CD14-positive monocyte (primary cell): Measurements from ENCODE around the gene SMU1. TPM values are rescaled to one million over a fixed set of nuclear protein-coding genes. Genes with fewer than 3 reads are reported as not detected.

ENCODE experiments used
- DNase-seq, 3 donors: peaks; one replicate each; pipeline ENCODE4 v3.0.0-alpha.2; 2011 to 2022
- H2AFZ ChIP-seq: 2 replicates; pipeline ENCODE4 v1.6.0; 2012; ENCODE audit warnings: mild to moderate bottlenecking, low read depth, low read length, inconsistent platforms; ENCODE audit not compliant: insufficient read depth, poor library complexity, severe bottlenecking
- H3K27ac ChIP-seq, 2 donors: 1 replicate in 1 of 2; 2 replicates in 1 of 2; pipeline ENCODE4 v1.5.1; 2012 to 2013; ENCODE audit warnings: low read length in 2 of 2, control low read depth in 1 of 2, inconsistent platforms in 1 of 2, low read depth in 1 of 2, mild to moderate bottlenecking in 1 of 2
- H3K27me3 ChIP-seq, 2 donors: one replicate each; pipeline versions ENCODE4 v1.6.0 to v1.6.1; 2011 to 2013; ENCODE audit warnings: low read length in 2 of 2; ENCODE audit not compliant: control insufficient read depth in 2 of 2, insufficient read depth in 2 of 2
- H3K36me3 ChIP-seq, 2 donors: replicated peaks in 1 of 2; 1 replicate in 1 of 2; 2 replicates in 1 of 2; pipeline versions ENCODE4 v1.5.1 to v1.6.1; 2012 to 2013; ENCODE audit warnings: low read length in 2 of 2, control low read depth in 1 of 2, inconsistent platforms in 1 of 2, mild to moderate bottlenecking in 1 of 2; ENCODE audit not compliant: insufficient read depth in 2 of 2, control insufficient read depth in 1 of 2
- H3K4me1 ChIP-seq, 2 donors: 1 replicate in 1 of 2; 2 replicates in 1 of 2; pipeline versions ENCODE4 v1.5.1 to v1.6.1; 2012 to 2013; ENCODE audit warnings: low read length in 2 of 2, control low read depth in 1 of 2, inconsistent platforms in 1 of 2, mild to moderate bottlenecking in 1 of 2, moderate library complexity in 1 of 2; ENCODE audit not compliant: insufficient read depth in 2 of 2, control insufficient read depth in 1 of 2
- H3K4me2 ChIP-seq: replicated peaks from 2 replicates; pipeline ENCODE3; 2012; ENCODE audit warnings: low read length, moderate library complexity, mild to moderate bottlenecking; ENCODE audit not compliant: poor library complexity, severe bottlenecking; ENCODE audit errors: extremely low read depth
- H3K4me3 ChIP-seq, 3 experiments: fragments of 200-600 bp in 1 of 3; sonication (generic) in 1 of 3; replicated peaks in 1 of 3; 1 replicate in 2 of 3; 2 replicates in 1 of 3; pipeline ENCODE4 v1.5.1; 2011 to 2013; ENCODE audit warnings: low read length in 3 of 3, mild to moderate bottlenecking in 3 of 3, control low read depth in 2 of 3, low read depth in 2 of 3, inconsistent platforms in 1 of 3, moderate library complexity in 1 of 3
- H3K79me2 ChIP-seq: 2 replicates; pipeline ENCODE4 v1.6.0; 2012; ENCODE audit warnings: mild to moderate bottlenecking, control low read depth, inconsistent platforms, low read length, moderate library complexity; ENCODE audit not compliant: insufficient read depth
- H3K9ac ChIP-seq: 2 replicates; pipeline ENCODE4 v1.6.0; 2017; ENCODE audit warnings: low read length, mild to moderate bottlenecking; ENCODE audit not compliant: insufficient read depth, poor library complexity, severe bottlenecking
- H3K9me3 ChIP-seq, 2 donors: replicated peaks in 1 of 2; 1 replicate in 1 of 2; 2 replicates in 1 of 2; pipeline versions ENCODE4 v1.5.1 to v1.6.1; 2012 to 2013; ENCODE audit warnings: low read length in 2 of 2, control low read depth in 1 of 2; ENCODE audit not compliant: control insufficient read depth in 1 of 2, insufficient read depth in 1 of 2
- H4K20me1 ChIP-seq: 2 replicates; pipeline ENCODE4 v1.6.0; 2012; ENCODE audit warnings: mild to moderate bottlenecking, low read length, control low read depth, moderate library complexity; ENCODE audit not compliant: insufficient read depth
- H3K27ac Mint-ChIP-seq, 7 donors: one replicate each; pipeline ENCODE4 v1.8.0; 2020; ENCODE audit warnings: mild to moderate bottlenecking in 7 of 7, mixed read lengths in 7 of 7, moderate library complexity in 6 of 7, inconsistent platforms in 2 of 7
- H3K27me3 Mint-ChIP-seq, 3 donors: one replicate each; pipeline ENCODE4 v1.8.0; 2021 to 2022; ENCODE audit warnings: low read depth in 3 of 3, mild to moderate bottlenecking in 3 of 3, mixed read lengths in 3 of 3, moderate library complexity in 3 of 3, inconsistent platforms in 1 of 3
- H3K36me3 Mint-ChIP-seq, 2 donors: one replicate each; pipeline ENCODE4 v1.8.0; 2020; ENCODE audit warnings: mixed read lengths in 2 of 2, inconsistent platforms in 1 of 2, mild to moderate bottlenecking in 1 of 2
- H3K4me1 Mint-ChIP-seq: one replicate; pipeline ENCODE4 v1.8.0; 2020; ENCODE audit warnings: mild to moderate bottlenecking, mixed read lengths
- H3K4me3 Mint-ChIP-seq, 2 donors: one replicate each; pipeline ENCODE4 v1.8.0; 2020; ENCODE audit warnings: mild to moderate bottlenecking in 2 of 2, mixed read lengths in 2 of 2, moderate library complexity in 1 of 2
- H3K9me3 Mint-ChIP-seq, 7 donors: one replicate each; pipeline ENCODE4 v1.8.0; 2020 to 2022; ENCODE audit warnings: mixed read lengths in 7 of 7, mild to moderate bottlenecking in 6 of 7, moderate library complexity in 6 of 7, inconsistent platforms in 2 of 7
- WGBS: methylation state at CpG from one replicate; pipeline ENCODE4 v1.1.5; 2013; ENCODE audit warnings: missing lambda C conversion rate; ENCODE audit not compliant: insufficient coverage; 5-methylcytosine and 5-hydroxymethylcytosine counted together
- intact Hi-C, 2 donors: fragments of 100-400 bp; cut with micrococcal nuclease; formaldehyde crosslinking; loops; one replicate each; pipeline versions ENCODE4 v1.15.0 to v1.15.1; 2023
- polyA plus RNA-seq, 3 donors: library from polyadenylated mRNA; depleted of rRNA in 1 of 3; unstranded in 2 of 3; stranded (reverse) in 1 of 3; fragments of 300-500 nt in 2 of 3; fragments of >200 nt in 1 of 3; fragmentation: Illumina TruSeq in 2 of 3; gene quantifications; 1 replicate in 2 of 3; 2 replicates in 1 of 3; pipeline ENCODE4 v1.2.3, GENCODE V29; 2012 to 2021
- TF ChIP-seq, protein P1 (sequence below): fragments of 200-600 bp; IDR thresholded peaks from one replicate; pipeline ENCODE4 v1.8.0; 2022; ENCODE audit warnings: antibody characterized with exemption, mild to moderate bottlenecking

The SMU1 gene
- polyA plus RNA-seq, 3 donors: 8.0 to 21.7 (median 19.3) TPM

DNA sequence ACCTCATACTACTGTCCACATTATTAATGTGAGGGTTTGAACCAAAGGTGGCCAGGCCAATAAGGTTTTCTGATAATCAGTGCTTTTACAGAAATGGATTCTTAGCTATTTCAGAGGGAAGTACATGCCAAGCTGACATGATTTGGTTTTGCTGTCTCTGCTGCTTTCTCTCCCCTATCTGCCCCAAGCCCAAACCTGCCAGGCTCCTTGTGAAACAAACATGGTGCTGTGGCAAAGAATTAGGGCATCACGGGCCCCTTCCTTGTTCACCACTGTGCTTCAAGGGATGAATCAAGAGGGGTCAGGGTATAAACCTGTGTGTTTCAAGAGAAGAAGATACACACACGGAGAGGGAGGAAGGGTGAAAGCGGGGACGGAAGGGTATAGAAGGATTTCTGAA is 41.3 kb upstream of the SMU1 start:
- peaks cover 48 to 94% of the 10 kb centered on the region in 2 donors for H3K36me3 ChIP-seq
- H2AFZ ChIP-seq: no peak overlapping the region
- TF ChIP-seq, protein P1, sequence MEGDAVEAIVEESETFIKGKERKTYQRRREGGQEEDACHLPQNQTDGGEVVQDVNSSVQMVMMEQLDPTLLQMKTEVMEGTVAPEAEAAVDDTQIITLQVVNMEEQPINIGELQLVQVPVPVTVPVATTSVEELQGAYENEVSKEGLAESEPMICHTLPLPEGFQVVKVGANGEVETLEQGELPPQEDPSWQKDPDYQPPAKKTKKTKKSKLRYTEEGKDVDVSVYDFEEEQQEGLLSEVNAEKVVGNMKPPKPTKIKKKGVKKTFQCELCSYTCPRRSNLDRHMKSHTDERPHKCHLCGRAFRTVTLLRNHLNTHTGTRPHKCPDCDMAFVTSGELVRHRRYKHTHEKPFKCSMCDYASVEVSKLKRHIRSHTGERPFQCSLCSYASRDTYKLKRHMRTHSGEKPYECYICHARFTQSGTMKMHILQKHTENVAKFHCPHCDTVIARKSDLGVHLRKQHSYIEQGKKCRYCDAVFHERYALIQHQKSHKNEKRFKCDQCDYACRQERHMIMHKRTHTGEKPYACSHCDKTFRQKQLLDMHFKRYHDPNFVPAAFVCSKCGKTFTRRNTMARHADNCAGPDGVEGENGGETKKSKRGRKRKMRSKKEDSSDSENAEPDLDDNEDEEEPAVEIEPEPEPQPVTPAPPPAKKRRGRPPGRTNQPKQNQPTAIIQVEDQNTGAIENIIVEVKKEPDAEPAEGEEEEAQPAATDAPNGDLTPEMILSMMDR: no peak
- no peaks in the 10 kb centered on the region for H3K27me3 ChIP-seq
- H3K9ac ChIP-seq: no peak overlapping the region
- H3K4me3 Mint-ChIP-seq: peak overlapping the region in 1 of 2 donors; percentile 7
- peaks cover 35% of the 10 kb centered on the region for H3K79me2 ChIP-seq
- H3K4me1 ChIP-seq: peaks cover 15 to 16% of the 10 kb centered on the region in 2 donors
- peaks cover 14% of the 10 kb centered on the region for H3K4me1 Mint-ChIP-seq
- no peaks in the 10 kb centered on the region for H3K9me3 ChIP-seq
- intact Hi-C loops: no loop called here
- H3K27me3 Mint-ChIP-seq: peaks cover 0 to 2% (median 0%) of the 10 kb centered on the region in 3 donors
- no peak overlapping the region for H3K4me2 ChIP-seq
- WGBS: 100% methylated on average over 1 of the region's 4 CpGs
- H3K27ac ChIP-seq: peak overlapping the region; percentile 23 to 66
- peak overlapping the region in 6 of 7 donors; percentile 61 to 78 (median 70) for H3K27ac Mint-ChIP-seq
- H3K4me3 ChIP-seq: no peak overlapping the region
- H3K36me3 Mint-ChIP-seq: peaks cover 67 to 86% of the 10 kb centered on the region in 2 donors
- DNase-seq: no peak
- peaks cover 96% of the 10 kb centered on the region for H4K20me1 ChIP-seq
- no peaks in the 10 kb centered on the region for H3K9me3 Mint-ChIP-seq

- H3K9ac ChIP-seq: no peak overlapping the region
- no peak overlapping the region for H3K4me3 ChIP-seq
- Mint-ChIP-seq H3K27ac (peak overlapping the region in 5 of 7 donors; percentile 33 to 87 (median 78)), H3K4me3 (no peak overlapping the region), H3K9me3 (no peaks in the 10 kb centered on the region), H3K4me1 (peaks cover 14% of the 10 kb centered on the region), H3K36me3 (peaks cover 72 to 89% of the 10 kb centered on the region in 2 donors), H3K27me3 (peaks cover 0 to 2% (median 0%) of the 10 kb centered on the region in 3 donors)
- H3K27me3 ChIP-seq: no peaks in the 10 kb centered on the region
- H3K27ac ChIP-seq: peak overlapping the region in 1 of 2 donors; percentile 66
- peaks cover 15 to 16% of the 10 kb centered on the region in 2 donors for H3K4me1 ChIP-seq
- WGBS: no CpG with 5 or more reads among the region's 1 CpG
- peaks cover 94% of the 10 kb centered on the region for H4K20me1 ChIP-seq
- TF ChIP-seq, protein P1: no peak
- H3K36me3 ChIP-seq: peaks cover 53 to 94% of the 10 kb centered on the region in 2 donors
- H3K4me2 ChIP-seq: no peak overlapping the region
- H3K9me3 ChIP-seq: no peaks in the 10 kb centered on the region
- no peak for DNase-seq
- no peak overlapping the region for H2AFZ ChIP-seq
- peaks cover 30% of the 10 kb centered on the region for H3K79me2 ChIP-seq
- intact Hi-C loops: no loop called here
Observed at GRCh38 chr9:33117306-33117705, 40.8 kb upstream of the SMU1 start.
